ENCODE data around the gene GNPTAB. TPM values are rescaled to one million over a fixed set of nuclear protein-coding genes. Genes with fewer than 3 reads are reported as not detected.

Gene GNPTAB
- total and polyA plus RNA-seq, 2 of the 8 experiments (the other 6 are each of a cell fraction or from before 2014, with no cell fraction given), result 21.5 to 51.3 TPM

DNA sequence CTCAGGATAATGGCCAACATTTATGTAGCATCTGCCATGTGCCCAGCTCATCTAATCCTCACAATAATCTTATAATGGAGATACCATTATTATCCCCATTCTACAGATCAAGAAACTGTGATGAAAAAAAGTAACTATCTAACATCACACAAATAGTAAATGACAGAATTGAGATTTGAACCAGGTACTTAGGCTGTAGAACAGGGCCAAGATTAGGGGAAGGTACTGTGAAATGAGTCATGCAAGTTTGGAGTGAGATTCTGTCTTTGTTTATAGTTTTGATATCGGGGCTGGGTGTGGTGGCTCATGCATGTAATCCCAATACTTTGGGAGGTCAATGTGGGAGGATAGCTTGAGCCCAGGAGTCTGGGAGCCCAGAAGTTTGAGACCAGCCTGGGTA lies 1.3 kb upstream of the GNPTAB start (continued):
- TF ChIP-seq CTBP2 (IDR thresholded peaks at IDR 0.05; ENCODE audit: borderline replicate concordance, insufficient read depth, insufficient read length, low read length) (no peak), CHD7 (IDR thresholded peaks at IDR 0.05; ENCODE audit: insufficient replicate concordance, low read length) (no peak), ASH2L (IDR thresholded peaks at IDR 0.05; ENCODE audit: low read length) (no peak), TBP (IDR thresholded peaks at IDR 0.05; ENCODE audit: low read depth, low read length) (no peak)
